Vagina (tissue), 2 donors: ENCODE results near the gene COPG1.

Experiments
- CTCF ChIP-seq, 3 experiments: fragments of 450-650 bp in 2 of 3; fragments of 200-600 bp in 1 of 3; sonication (generic) in 1 of 3; IDR thresholded peaks; one replicate each; pipeline ENCODE4 v1.5.1; 2017 to 2019; ENCODE audit warnings: antibody characterized with exemption in 3 of 3, mild to moderate bottlenecking in 2 of 3, moderate library complexity in 2 of 3
- POLR2A ChIP-seq, 2 donors: fragments of 450-650 bp; IDR thresholded peaks; one replicate each; pipeline ENCODE4 v1.6.1; 2017; ENCODE audit warnings: antibody characterized with exemption in 2 of 2, mild to moderate bottlenecking in 2 of 2, moderate library complexity in 2 of 2
- POLR2AphosphoS5 ChIP-seq, 2 donors: sonication (generic); formaldehyde crosslinking; IDR thresholded peaks; one replicate each; pipeline ENCODE4 v1.9.0; 2017; ENCODE audit warnings: antibody characterized with exemption in 2 of 2, mild to moderate bottlenecking in 2 of 2, low read depth in 1 of 2; ENCODE audit not compliant: insufficient read depth in 1 of 2

DNA sequence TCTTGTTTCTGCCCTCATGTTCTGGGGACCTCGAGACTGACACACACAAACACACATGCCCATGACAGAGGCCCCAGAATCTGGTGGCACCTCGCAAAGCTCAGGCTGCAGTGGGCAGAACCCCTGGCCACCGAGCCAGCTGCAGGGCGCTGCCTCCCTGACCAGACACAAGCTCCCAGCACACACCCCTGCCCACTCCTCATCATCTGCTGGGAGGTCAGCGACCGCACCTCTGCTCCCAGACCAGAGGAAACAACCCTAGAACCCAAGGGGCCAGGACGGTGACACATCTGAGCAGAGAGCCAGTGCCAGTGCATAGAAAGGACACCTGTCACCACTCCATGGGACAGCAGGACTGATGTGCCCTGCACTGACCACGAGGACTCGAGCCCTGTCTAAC lies 72.5 kb downstream of the COPG1 start:
- TF ChIP-seq CTCF (IDR thresholded peaks at IDR 0.05), result no peak
- no peak for TF ChIP-seq POLR2AphosphoS5 (IDR thresholded peaks at IDR 0.05; ENCODE audit: insufficient read depth in 1 of 2, low read depth in 1 of 2)
- TF ChIP-seq POLR2A (IDR thresholded peaks at IDR 0.05), result no peak
